ENCODE measurements around the gene ZNF638. TPM values are rescaled to one million over a fixed set of nuclear protein-coding genes. Genes with fewer than 3 reads are reported as not detected.

The ZNF638 gene
- polyA plus RNA-seq, 1 of the 3 experiments (the other 2 are of a cell fraction), result 28.1 TPM

GRCh38 chr2:71282493-71282892, 49.1 kb upstream of the ZNF638 start:
- Histone ChIP-seq H3F3A (replicated peaks; ENCODE audit: insufficient read depth) (peaks cover 6% of the 10 kb centered on the region), H3K36me3 (replicated peaks in 1 of 2; ENCODE audit: control insufficient read depth in 1 of 2, insufficient read depth in 2 of 2, low read length in 1 of 2) (no peaks in the 10 kb centered on the region), H3K9me2 (no peaks in the 10 kb centered on the region), H4K20me1 (ENCODE audit: insufficient read depth) (no peaks in the 10 kb centered on the region), H3K9me3 (no peaks in the 10 kb centered on the region), H3K4me2 (no peak overlapping the region), H3K27me3 (ENCODE audit: insufficient read depth) (no peaks in the 10 kb centered on the region), H3K79me2 (ENCODE audit: insufficient read depth) (no peaks in the 10 kb centered on the region), H3K27ac (ENCODE audit: low read depth in 2 of 2, low read length in 1 of 2) (no peak overlapping the region), H3K9ac (no peak overlapping the region), H2AFZ (ENCODE audit: low read depth) (no peak overlapping the region), H3K4me1 (ENCODE audit: control insufficient read depth in 1 of 2, insufficient read depth in 2 of 2, low read depth in 1 of 2, low read length in 1 of 2) (peaks cover 0 to 5% of the 10 kb centered on the region in 2 experiments; a peak in 2 of 4 replicates), H3K4me3 (ENCODE audit: low read depth in 2 of 2, low read length in 1 of 2) (no peak overlapping the region)
- ChIA-PET CTCF (interaction anchor here (0.9 to 3.6 kb wide), 5 partner anchors 17 to 228 kb away, joined by 3 to 16 read pairs (median 8); no protein-coding TSS in a partner anchor), POLR2A (no interaction called here)
- DNase-seq, result no peak
- no peak for TF ChIP-seq GATA2 (CRISPR knock-in tag; IDR thresholded peaks at IDR 0.05)
- no peak for TF ChIP-seq RCOR1 (IDR thresholded peaks at IDR 0.05; ENCODE audit: low read length)
- TF ChIP-seq CTCF (IDR thresholded peaks at IDR 0.05), result peak; percentile 23; the same call in 1 of the 2 replicates
- TF ChIP-seq EP300 (IDR thresholded peaks at IDR 0.05; ENCODE audit: borderline replicate concordance in 1 of 2, low read depth in 1 of 2, low read length in 1 of 2), result no peak
- TF ChIP-seq GABPA (IDR thresholded peaks at IDR 0.05; ENCODE audit: low read depth), result no peak
- no peak for TF ChIP-seq SIN3A (IDR thresholded peaks at IDR 0.05; ENCODE audit: borderline replicate concordance, low read depth, low read length)
- TF ChIP-seq POLR2AphosphoS5 (IDR thresholded peaks at IDR 0.05; ENCODE audit: low read depth, low read length), result no peak
- peak; percentile 27; the same call in 1 of the 2 replicates for TF ChIP-seq RAD21 (IDR thresholded peaks at IDR 0.05; ENCODE audit: low read length)

- Histone ChIP-seq H3K27ac (ENCODE audit: low read depth in 2 of 2, low read length in 1 of 2) (no peak overlapping the region), H3K4me3 (ENCODE audit: low read depth in 2 of 2, low read length in 1 of 2) (no peak overlapping the region), H3K36me3 (replicated peaks in 1 of 2; ENCODE audit: control insufficient read depth in 1 of 2, insufficient read depth in 2 of 2, low read length in 1 of 2) (no peaks in the 10 kb centered on the region), H2AFZ (ENCODE audit: low read depth) (no peak overlapping the region), H3K9ac (no peak overlapping the region), H3K4me2 (no peak overlapping the region), H4K20me1 (ENCODE audit: insufficient read depth) (no peaks in the 10 kb centered on the region), H3F3A (replicated peaks; ENCODE audit: insufficient read depth) (peaks cover 6% of the 10 kb centered on the region), H3K4me1 (ENCODE audit: control insufficient read depth in 1 of 2, insufficient read depth in 2 of 2, low read depth in 1 of 2, low read length in 1 of 2) (peaks cover 0 to 3% of the 10 kb centered on the region in 2 experiments; a peak in 2 of 4 replicates), H3K79me2 (ENCODE audit: insufficient read depth) (no peaks in the 10 kb centered on the region), H3K27me3 (ENCODE audit: insufficient read depth) (no peaks in the 10 kb centered on the region), H3K9me2 (no peaks in the 10 kb centered on the region), H3K9me3 (no peaks in the 10 kb centered on the region)
- ChIA-PET CTCF (interaction anchor here (0.9 to 3.6 kb wide), 4 partner anchors 16 to 227 kb away, joined by 3 to 16 read pairs (median 8); partner anchors contain the start of gene ZNF638), POLR2A (no interaction called here)
- no peak for TF ChIP-seq RCOR1 (IDR thresholded peaks at IDR 0.05; ENCODE audit: low read length)
- TF ChIP-seq FOSL2 (IDR thresholded peaks at IDR 0.05; ENCODE audit: borderline replicate concordance, low read depth), result no peak
- TF ChIP-seq, protein P1, sequence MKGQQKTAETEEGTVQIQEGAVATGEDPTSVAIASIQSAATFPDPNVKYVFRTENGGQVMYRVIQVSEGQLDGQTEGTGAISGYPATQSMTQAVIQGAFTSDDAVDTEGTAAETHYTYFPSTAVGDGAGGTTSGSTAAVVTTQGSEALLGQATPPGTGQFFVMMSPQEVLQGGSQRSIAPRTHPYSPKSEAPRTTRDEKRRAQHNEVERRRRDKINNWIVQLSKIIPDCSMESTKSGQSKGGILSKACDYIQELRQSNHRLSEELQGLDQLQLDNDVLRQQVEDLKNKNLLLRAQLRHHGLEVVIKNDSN (IDR thresholded peaks at IDR 0.05; ENCODE audit: borderline replicate concordance, low read depth), result no peak
- no peak for TF ChIP-seq EP300 (IDR thresholded peaks at IDR 0.05; ENCODE audit: borderline replicate concordance in 1 of 2, low read depth in 1 of 2, low read length in 1 of 2)
- TF ChIP-seq MXI1 (IDR thresholded peaks at IDR 0.05; ENCODE audit: low read depth, low read length), result no peak
- TF ChIP-seq MEF2A (IDR thresholded peaks at IDR 0.05; ENCODE audit: borderline replicate concordance, low read depth), result no peak
- no peak for TF ChIP-seq POLR2AphosphoS5 (IDR thresholded peaks at IDR 0.05; ENCODE audit: low read depth, low read length)
- TF ChIP-seq SIN3A (IDR thresholded peaks at IDR 0.05; ENCODE audit: borderline replicate concordance, low read depth, low read length), result no peak
- TF ChIP-seq SMC3 (IDR thresholded peaks at IDR 0.05; ENCODE audit: low read depth, low read length), result no peak
- no peak for TF ChIP-seq FOXJ3 (CRISPR knock-in tag; IDR thresholded peaks at IDR 0.05)
- TF ChIP-seq TAF1 (IDR thresholded peaks at IDR 0.05; ENCODE audit: borderline replicate concordance, low read depth, low read length), result no peak
- WGBS (ENCODE audit: low lambda C conversion rate), result 87% methylated on average over 5 of the region's 5 CpGs
- DNase-seq, result no peak
These were observed 48.5 kb upstream of the ZNF638 start for GRCh38 chr2:71283131-71283530.
